Endothelial cell of umbilical vein (primary cell): ENCODE results near the gene PCDH18. TPM values are rescaled to one million over a fixed set of nuclear protein-coding genes. Genes with fewer than 3 reads are reported as not detected.

Experiments used
- BruUV-seq: library from RNA; stranded (reverse); fragments of 400-500 nt; replicated peaks from 2 replicates; lab custom pipeline; 2021; lab: Mats Ljungman, UMichigan
- CTCF ChIA-PET: fragments of 300-600, 350-600 bp; sonication (Branson Sonifier 250); formaldehyde crosslinking; loops from one replicate; lab custom pipeline; 2021; ENCODE audit warnings: antibody characterized with exemption, inconsistent platforms; lab: Charles Lee
- POLR2A ChIA-PET: fragments of 300-600, 350-600 bp; sonication (Branson Sonifier 250); formaldehyde crosslinking; loops from one replicate; lab custom pipeline; 2021; ENCODE audit warnings: antibody characterized with exemption, inconsistent platforms; lab: Charles Lee
- DNase-seq: peaks from one replicate; pipeline ENCODE4 v3.0.0-alpha.2; 2011; ENCODE audit warnings: low read depth, low spot score
- FAIRE-seq: peaks from 2 replicates; lab custom pipeline; 2011; peaks lifted over from hg19 to GRCh38; lab: Jason Lieb, UNC
- H2AFZ ChIP-seq: 2 replicates; pipeline ENCODE4 v1.6.0; 2012; ENCODE audit warnings: low read depth, low read length, control low read depth, inconsistent platforms
- H3K27ac ChIP-seq: 2 replicates; pipeline ENCODE4 v1.5.1; 2011; ENCODE audit warnings: low read depth, mild to moderate bottlenecking, control low read depth, low read length, moderate library complexity; ENCODE audit not compliant: insufficient read depth
- H3K27me3 ChIP-seq, 2 experiments: 2 replicates each; pipeline versions ENCODE4 v1.6.0 to v1.6.1; 2011; ENCODE audit warnings: low read length in 2 of 2, mixed read lengths in 1 of 2; ENCODE audit not compliant: control insufficient read depth in 2 of 2, insufficient read depth in 2 of 2
- H3K36me3 ChIP-seq, 2 experiments: 2 replicates in 1 of 2; 3 replicates in 1 of 2; pipeline ENCODE4 v1.5.1; 2011; ENCODE audit warnings: low read length in 2 of 2, mild to moderate bottlenecking in 1 of 2, moderate library complexity in 1 of 2; ENCODE audit not compliant: control insufficient read depth in 2 of 2, insufficient read depth in 2 of 2; ENCODE audit errors: extremely low read depth in 1 of 2
- H3K4me1 ChIP-seq: 3 replicates; pipeline ENCODE4 v1.5.1; 2011; ENCODE audit warnings: mild to moderate bottlenecking, low read length; ENCODE audit not compliant: control insufficient read depth, insufficient read depth; ENCODE audit errors: extremely low read depth
- H3K4me2 ChIP-seq: 2 replicates; pipeline ENCODE4 v1.6.1; 2011; ENCODE audit warnings: low read length, control low read depth, mixed read lengths; ENCODE audit not compliant: insufficient read depth
- H3K4me3 ChIP-seq, 3 experiments: fragments of 200-600 bp in 1 of 3; sonication (generic), shearing (Covaris generic) in 1 of 3; replicated peaks in 1 of 3; 2 replicates each; pipeline ENCODE4 v1.5.1; 2011 to 2016; ENCODE audit warnings: control low read depth in 3 of 3, low read length in 3 of 3, mild to moderate bottlenecking in 2 of 3, inconsistent platforms in 1 of 3, low read depth in 1 of 3, moderate library complexity in 1 of 3; ENCODE audit not compliant: insufficient read depth in 1 of 3
- H3K79me2 ChIP-seq: 2 replicates; pipeline ENCODE4 v1.6.0; 2012; ENCODE audit warnings: low read length, inconsistent platforms; ENCODE audit not compliant: control insufficient read depth, insufficient read depth
- H3K9ac ChIP-seq: replicated peaks from 2 replicates; pipeline ENCODE3; 2011; ENCODE audit warnings: low read length, control low read depth; ENCODE audit not compliant: insufficient read depth; ENCODE audit errors: extremely low read depth
- H3K9me1 ChIP-seq: replicated peaks from 3 replicates; pipeline ENCODE4 v1.6.0; 2011; ENCODE audit warnings: mild to moderate bottlenecking, low read length; ENCODE audit not compliant: control insufficient read depth, insufficient read depth; ENCODE audit errors: extremely low read depth
- H3K9me3 ChIP-seq: replicated peaks from 2 replicates; pipeline ENCODE4 v1.5.1; 2012; ENCODE audit warnings: low read length, inconsistent platforms; ENCODE audit not compliant: control insufficient read depth, insufficient read depth
- H4K20me1 ChIP-seq: replicated peaks from 2 replicates; pipeline ENCODE3; 2011; ENCODE audit warnings: mild to moderate bottlenecking, low read length; ENCODE audit not compliant: control insufficient read depth, insufficient read depth; ENCODE audit errors: extremely low read depth
- EZH2 ChIP-seq: IDR thresholded peaks from 2 replicates; pipeline ENCODE4 v1.6.1; 2012; ENCODE audit warnings: borderline replicate concordance, low read depth, mild to moderate bottlenecking, moderate library complexity, low read length, inconsistent platforms; ENCODE audit not compliant: severe bottlenecking
- FOS ChIP-seq: IDR thresholded peaks from 2 replicates; pipeline ENCODE4 v1.6.1; 2011; ENCODE audit warnings: mild to moderate bottlenecking, low read length, moderate library complexity, borderline replicate concordance; ENCODE audit not compliant: insufficient read depth
- GATA2 ChIP-seq: IDR thresholded peaks from 2 replicates; pipeline ENCODE4 v1.7.0; 2011; ENCODE audit warnings: low read depth, mild to moderate bottlenecking, moderate library complexity, mixed read lengths, low read length; ENCODE audit not compliant: insufficient read length, insufficient read depth
- JUN ChIP-seq: IDR thresholded peaks from 2 replicates; pipeline ENCODE4 v1.6.1; 2011; ENCODE audit warnings: borderline replicate concordance, low read depth; ENCODE audit not compliant: insufficient read length, insufficient read depth
- MYC ChIP-seq: IDR thresholded peaks from one replicate; pipeline ENCODE4 v1.6.1; 2011; ENCODE audit warnings: mild to moderate bottlenecking, low read depth, low read length
- POLR2A ChIP-seq: IDR thresholded peaks from 2 replicates; pipeline ENCODE4 v1.6.1; 2012; ENCODE audit warnings: low read depth, mild to moderate bottlenecking, control low read depth, low read length
- POLR2AphosphoS5 ChIP-seq: IDR thresholded peaks from 2 replicates; pipeline ENCODE4 v1.6.1; 2012; ENCODE audit warnings: low read depth, mild to moderate bottlenecking, control low read depth, low read length, moderate library complexity; ENCODE audit not compliant: insufficient read depth
- dilution Hi-C: fragments of 300-500 bp; cut with MboI; formaldehyde crosslinking; loops from one replicate; pipeline ENCODE4 v1.15.0; 2019; ENCODE audit warnings: low sequenced_read_pairs; ENCODE audit not compliant: extremely low pct_ligation_motif_present
- intact Hi-C: fragments of 100-400 bp; cut with micrococcal nuclease; formaldehyde crosslinking; loops from one replicate; pipeline ENCODE4 v1.10.0; 2022
- polyA plus RNA-seq, 4 experiments: library from polyadenylated mRNA; depleted of rRNA in 3 of 4; stranded (reverse) in 3 of 4; unstranded in 1 of 4; fragments of >200 nt; gene quantifications; 2 replicates each; pipeline versions ENCODE4 v1.2.1 to v1.2.3, GENCODE V29; 2011 to 2012; ENCODE audit warnings: missing spikeins in 1 of 4
- total RNA-seq: library from RNA; stranded (reverse); gene quantifications from 2 replicates; pipeline ENCODE4 v1.2.3, GENCODE V29; 2021
- TF ChIP-seq, protein P1 (sequence below), 2 donors: IDR thresholded peaks; 1 replicate in 1 of 2; 2 replicates in 1 of 2; pipeline ENCODE4 v1.5.1; 2011; ENCODE audit warnings: low read length in 2 of 2, mild to moderate bottlenecking in 2 of 2, moderate library complexity in 2 of 2, control low read depth in 1 of 2, inconsistent platforms in 1 of 2, low read depth in 1 of 2; ENCODE audit not compliant: insufficient read depth in 1 of 2; ENCODE audit errors: extremely low read depth in 1 of 2

PCDH18 gene
- total and polyA plus RNA-seq, 2 donors (not counting 3 experiments of a cell fraction or from before 2014, with no cell fraction given): 1.5 to 2.2 TPM

GRCh38 chr4:137530176-137530575 is 2.1 kb downstream of the PCDH18 start:
- intact Hi-C loops: loop anchor here (5.0 to 10.0 kb wide), 2 partner anchors 132 to 335 kb away; no protein-coding TSS in a partner anchor
- Histone ChIP-seq H3K27ac (no peak overlapping the region), H3K4me3 (no peak overlapping the region), H2AFZ (no peak overlapping the region), H3K4me2 (no peak overlapping the region), H3K9me1 (no peaks in the 10 kb centered on the region), H3K36me3 (no peaks in the 10 kb centered on the region), H3K79me2 (no peaks in the 10 kb centered on the region), H3K9ac (no peak overlapping the region), H3K27me3 (no peaks in the 10 kb centered on the region), H3K9me3 (no peaks in the 10 kb centered on the region), H3K4me1 (peaks cover 10% of the 10 kb centered on the region), H4K20me1 (no peaks in the 10 kb centered on the region)
- FAIRE-seq: no peak
- CTCF ChIA-PET: no interaction called here
- no peak for DNase-seq
- no TSS peak for BruUV-seq
- POLR2A ChIA-PET: no interaction called here
- dilution Hi-C loops: no loop called here
- TF ChIP-seq POLR2AphosphoS5: no peak
- no peak for TF ChIP-seq POLR2A
- TF ChIP-seq FOS: no peak
- no peak for TF ChIP-seq EZH2
- no peak for TF ChIP-seq JUN

- H3K4me3 ChIP-seq: no peak overlapping the region
- BruUV-seq: no TSS peak
- H3K9ac ChIP-seq: no peak overlapping the region
- intact Hi-C loops (no loop called here), dilution Hi-C loops (no loop called here)
- no peaks in the 10 kb centered on the region for H3K36me3 ChIP-seq
- POLR2A ChIA-PET: no interaction called here
- no peak for DNase-seq
- no peaks in the 10 kb centered on the region for H3K27me3 ChIP-seq
- no peaks in the 10 kb centered on the region for H4K20me1 ChIP-seq
- no peaks in the 10 kb centered on the region for H3K9me1 ChIP-seq
- CTCF ChIA-PET: no interaction called here
- H3K4me1 ChIP-seq: peaks cover 10% of the 10 kb centered on the region
- TF ChIP-seq JUN: no peak
- no peak for TF ChIP-seq FOS
- TF ChIP-seq EZH2: no peak
- TF ChIP-seq, protein P1, sequence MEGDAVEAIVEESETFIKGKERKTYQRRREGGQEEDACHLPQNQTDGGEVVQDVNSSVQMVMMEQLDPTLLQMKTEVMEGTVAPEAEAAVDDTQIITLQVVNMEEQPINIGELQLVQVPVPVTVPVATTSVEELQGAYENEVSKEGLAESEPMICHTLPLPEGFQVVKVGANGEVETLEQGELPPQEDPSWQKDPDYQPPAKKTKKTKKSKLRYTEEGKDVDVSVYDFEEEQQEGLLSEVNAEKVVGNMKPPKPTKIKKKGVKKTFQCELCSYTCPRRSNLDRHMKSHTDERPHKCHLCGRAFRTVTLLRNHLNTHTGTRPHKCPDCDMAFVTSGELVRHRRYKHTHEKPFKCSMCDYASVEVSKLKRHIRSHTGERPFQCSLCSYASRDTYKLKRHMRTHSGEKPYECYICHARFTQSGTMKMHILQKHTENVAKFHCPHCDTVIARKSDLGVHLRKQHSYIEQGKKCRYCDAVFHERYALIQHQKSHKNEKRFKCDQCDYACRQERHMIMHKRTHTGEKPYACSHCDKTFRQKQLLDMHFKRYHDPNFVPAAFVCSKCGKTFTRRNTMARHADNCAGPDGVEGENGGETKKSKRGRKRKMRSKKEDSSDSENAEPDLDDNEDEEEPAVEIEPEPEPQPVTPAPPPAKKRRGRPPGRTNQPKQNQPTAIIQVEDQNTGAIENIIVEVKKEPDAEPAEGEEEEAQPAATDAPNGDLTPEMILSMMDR (IDR thresholded peaks at IDR 0.05; ENCODE audit: extremely low read depth in 1 of 2, insufficient read depth in 1 of 2, low read depth in 1 of 2, low read length in 2 of 2): no peak
- no peak for TF ChIP-seq GATA2
- no peak for TF ChIP-seq POLR2A
- no peak for TF ChIP-seq MYC
- no peak overlapping the region for H3K27ac ChIP-seq
- FAIRE-seq: no peak
- H2AFZ ChIP-seq: no peak overlapping the region
- no peak overlapping the region for H3K4me2 ChIP-seq
- H3K79me2 ChIP-seq: no peaks in the 10 kb centered on the region
- H3K9me3 ChIP-seq: no peaks in the 10 kb centered on the region
Measured at GRCh38 chr4:137529432-137529831, 2.9 kb downstream of the PCDH18 start.
